Endothelial cell (in vitro differentiated cells): ENCODE results near the gene CCDC3. TPM values are rescaled to one million over a fixed set of nuclear protein-coding genes. Genes with fewer than 3 reads are reported as not detected.

Experiments
- DNase-seq: peaks from one replicate; pipeline ENCODE4 v3.0.0; 2021; ENCODE audit warnings: low spot score
- H3K27ac Mint-ChIP-seq: one replicate; pipeline ENCODE4 v1.8.0; 2021; ENCODE audit warnings: mixed read lengths, inconsistent platforms; ENCODE audit not compliant: unreplicated experiment
- H3K27me3 Mint-ChIP-seq: one replicate; pipeline ENCODE4 v1.8.0; 2021; ENCODE audit warnings: mild to moderate bottlenecking, moderate library complexity, mixed read lengths, inconsistent platforms; ENCODE audit not compliant: unreplicated experiment
- H3K36me3 Mint-ChIP-seq: one replicate; pipeline ENCODE4 v1.8.0; 2021; ENCODE audit warnings: mild to moderate bottlenecking, low read depth, mixed read lengths, inconsistent platforms; ENCODE audit not compliant: unreplicated experiment
- H3K4me1 Mint-ChIP-seq: one replicate; pipeline ENCODE4 v1.8.0; 2021; ENCODE audit warnings: mild to moderate bottlenecking, mixed read lengths, inconsistent platforms; ENCODE audit not compliant: unreplicated experiment
- H3K4me3 Mint-ChIP-seq: one replicate; pipeline ENCODE4 v1.8.0; 2021; ENCODE audit warnings: mild to moderate bottlenecking, mixed read lengths, inconsistent platforms; ENCODE audit not compliant: unreplicated experiment
- H3K9me3 Mint-ChIP-seq: one replicate; pipeline ENCODE4 v1.8.0; 2021; ENCODE audit warnings: mixed read lengths, inconsistent platforms; ENCODE audit not compliant: unreplicated experiment
- CTCF ChIP-seq: fragments of 200-600 bp; sonication (generic); IDR thresholded peaks from one replicate; pipeline ENCODE4 v1.5.0; 2021; ENCODE audit warnings: antibody characterized with exemption; ENCODE audit not compliant: unreplicated experiment
- total RNA-seq: library from RNA; stranded (reverse); fragmentation: NEBNext Ultra II Directional; extraction: Animal tissue kit (Norgen Biotek cat#: 25700); gene quantifications from one replicate; pipeline ENCODE4 v1.2.1, GENCODE V29; 2021; ENCODE audit not compliant: unreplicated experiment

Gene CCDC3
- total RNA-seq, 1 donor from 2014 or later = 26.1 TPM

- Mint-ChIP-seq H3K27me3 (no peaks in the 10 kb centered on the region), H3K4me3 (no peak overlapping the region), H3K36me3 (no peaks in the 10 kb centered on the region), H3K27ac (no peak overlapping the region), H3K4me1 (no peaks in the 10 kb centered on the region), H3K9me3 (no peaks in the 10 kb centered on the region)
- TF ChIP-seq CTCF = no peak
- no peak for DNase-seq
These were observed 152.0 kb downstream of the CCDC3 start for GRCh38 chr10:12849319-12850181.

- no peak for DNase-seq
- no peak overlapping the region for H3K4me3 Mint-ChIP-seq
- H3K27ac Mint-ChIP-seq = no peak overlapping the region
- no peaks in the 10 kb centered on the region for H3K27me3 Mint-ChIP-seq
- H3K4me1 Mint-ChIP-seq = no peaks in the 10 kb centered on the region
- H3K36me3 Mint-ChIP-seq = no peaks in the 10 kb centered on the region
- H3K9me3 Mint-ChIP-seq = no peaks in the 10 kb centered on the region
- TF ChIP-seq CTCF = no peak
These were observed 152.9 kb downstream of the CCDC3 start for GRCh38 chr10:12848439-12849173.

- DNase-seq = peak; percentile 55
- H3K36me3 Mint-ChIP-seq = no peaks in the 10 kb centered on the region
- H3K4me3 Mint-ChIP-seq = no peak overlapping the region
- H3K27me3 Mint-ChIP-seq = no peaks in the 10 kb centered on the region
- H3K9me3 Mint-ChIP-seq = no peaks in the 10 kb centered on the region
- no peak overlapping the region for H3K27ac Mint-ChIP-seq
- H3K4me1 Mint-ChIP-seq = no peaks in the 10 kb centered on the region
- TF ChIP-seq CTCF = peak; percentile 42
These were observed 154.0 kb downstream of the CCDC3 start for GRCh38 chr10:12847361-12847975.

- H3K27ac Mint-ChIP-seq = no peak overlapping the region
- no peaks in the 10 kb centered on the region for H3K4me1 Mint-ChIP-seq
- no peaks in the 10 kb centered on the region for H3K36me3 Mint-ChIP-seq
- H3K27me3 Mint-ChIP-seq = peaks cover 3% of the 10 kb centered on the region
- no peak for TF ChIP-seq CTCF
- no peak for DNase-seq
- H3K9me3 Mint-ChIP-seq = no peaks in the 10 kb centered on the region
- H3K4me3 Mint-ChIP-seq = no peak overlapping the region
These were observed 154.8 kb downstream of the CCDC3 start for GRCh38 chr10:12846718-12847117.

Other genes with a start within 250 kb of the CCDC3 start
- 36.3 TPM for gene OPTN, start 98.5 kb upstream of the CCDC3 start, total RNA-seq
- 7.0 TPM for gene MCM10, start 159.8 kb upstream of the CCDC3 start, total RNA-seq
- not detected for gene UCMA, start 232.7 kb upstream of the CCDC3 start, total RNA-seq